GOT3 (cell line): ENCODE results near the gene RNF224.

Experiments
- DNase-seq: peaks from one replicate; lab custom pipeline; 2025; ENCODE audit warnings: mixed read lengths; lab: John Stamatoyannopoulos, UW

RNF224 gene

GRCh38 chr9:137192448-137192780, 34.9 kb upstream of the RNF224 start:
- no peak for DNase-seq

- DNase-seq, result no peak
Observed at GRCh38 chr9:137192859-137193258, 34.4 kb upstream of the RNF224 start.

GRCh38 chr9:137193771-137194170, 33.5 kb upstream of the RNF224 start:
- no peak for DNase-seq

- DNase-seq, result no peak
Observed at GRCh38 chr9:137194388-137194787, 32.9 kb upstream of the RNF224 start.

GRCh38 chr9:137194909-137195308, 32.4 kb upstream of the RNF224 start:
- DNase-seq, result no peak

- DNase-seq, result no peak
Observed at GRCh38 chr9:137195525-137196220, 31.6 kb upstream of the RNF224 start.

- DNase-seq, result no peak
Observed at GRCh38 chr9:137198051-137198901, 29.0 kb upstream of the RNF224 start.

- DNase-seq, result no peak
Observed at GRCh38 chr9:137198902-137199283, 28.4 kb upstream of the RNF224 start.

- no peak for DNase-seq
Observed at GRCh38 chr9:137199411-137200121, 27.7 kb upstream of the RNF224 start.

GRCh38 chr9:137200311-137201204, 26.7 kb upstream of the RNF224 start, which contains the start of gene TPRN:
Gene TPRN (minus strand): TSS chr9:137200741. CDS start chr9:137200711, 30 bp downstream.
- peak; percentile 94 for DNase-seq

GRCh38 chr9:137201205-137201868, 26.0 kb upstream of the RNF224 start:
- no peak for DNase-seq

- no peak for DNase-seq
Observed at GRCh38 chr9:137202966-137203365, 24.3 kb upstream of the RNF224 start.

- no peak for DNase-seq
Observed at GRCh38 chr9:137204731-137205125, 22.6 kb upstream of the RNF224 start.

GRCh38 chr9:137205126-137206069, 21.9 kb upstream of the RNF224 start, which contains the start of the genes NDOR1 and TMEM203:
Gene NDOR1 (plus strand): TSS chr9:137205700. CDS start chr9:137205778, 78 bp downstream.
Gene TMEM203 (minus strand): TSS chr9:137205648. CDS start chr9:137205414, 234 bp downstream.
- DNase-seq, result peak; percentile 40

- DNase-seq, result no peak
Observed at GRCh38 chr9:137206602-137207001, 20.7 kb upstream of the RNF224 start.

GRCh38 chr9:137211532-137211931, 15.8 kb upstream of the RNF224 start:
- no peak for DNase-seq

GRCh38 chr9:137212520-137212919, 14.8 kb upstream of the RNF224 start:
- no peak for DNase-seq

GRCh38 chr9:137213160-137214060, 13.9 kb upstream of the RNF224 start:
- DNase-seq, result no peak

- no peak for DNase-seq
Observed at GRCh38 chr9:137214620-137215019, 12.7 kb upstream of the RNF224 start.
